Activated effector memory CD4-positive, alpha-beta T cell treated with anti-CD3 and anti-CD28 coated beads, Interleukin-2, amount 50 U/mL, for 16 hours (primary cell): ENCODE results near the gene GRAPL.
"Not testable (repeated sequence)": the region's sequence is repeated elsewhere in the genome, so short reads cannot be mapped to it uniquely, and the experiment has no call there.

Experiments
- DNase-seq: peaks from one replicate; pipeline ENCODE4 v3.0.0-alpha.2; 2020

The GRAPL gene

GRCh38 chr17:19189781-19190405 lies 62.5 kb downstream of the GRAPL start:
- not testable (repeated sequence) for DNase-seq

DNA sequence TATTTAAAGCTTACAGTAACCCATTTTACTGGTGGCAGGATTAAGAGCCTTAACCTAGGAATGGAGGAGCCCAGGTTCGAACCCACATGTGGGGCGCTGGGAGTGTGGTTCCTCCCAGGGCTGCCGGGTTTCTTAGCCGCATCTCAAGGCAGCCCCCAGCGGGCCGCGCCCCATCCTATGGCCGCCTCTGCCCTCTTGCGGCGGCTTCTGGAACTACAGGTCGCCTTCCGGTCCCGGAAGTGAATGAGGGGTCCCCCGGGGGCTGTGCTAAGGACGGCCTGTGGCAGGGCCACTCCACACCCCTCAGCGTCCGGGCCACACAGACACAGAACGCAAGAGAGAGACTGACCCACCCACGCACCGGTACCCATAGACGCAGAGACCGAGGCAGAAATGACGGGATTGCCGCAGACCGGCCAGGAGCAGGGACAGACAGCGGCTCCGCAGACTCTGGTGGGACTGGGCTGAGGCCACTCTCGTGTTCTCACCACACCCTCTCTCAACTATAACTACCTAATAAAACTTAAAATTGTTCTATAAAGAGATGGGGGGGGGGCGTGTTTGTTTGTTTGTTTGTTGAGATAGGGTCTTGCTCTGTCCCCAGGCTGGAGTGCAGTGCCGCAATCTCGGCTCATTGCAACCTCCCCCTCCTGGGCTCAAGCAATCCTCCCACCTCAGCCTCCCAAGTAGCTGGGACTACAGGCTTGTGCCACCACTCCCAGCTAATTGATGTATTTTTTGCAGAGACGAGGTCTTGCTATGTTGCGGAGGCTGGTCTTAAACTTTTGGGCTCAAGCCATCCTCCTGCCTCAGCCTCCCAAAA lies 69.2 kb downstream of the GRAPL start:
- peak; percentile 63 for DNase-seq

DNA sequence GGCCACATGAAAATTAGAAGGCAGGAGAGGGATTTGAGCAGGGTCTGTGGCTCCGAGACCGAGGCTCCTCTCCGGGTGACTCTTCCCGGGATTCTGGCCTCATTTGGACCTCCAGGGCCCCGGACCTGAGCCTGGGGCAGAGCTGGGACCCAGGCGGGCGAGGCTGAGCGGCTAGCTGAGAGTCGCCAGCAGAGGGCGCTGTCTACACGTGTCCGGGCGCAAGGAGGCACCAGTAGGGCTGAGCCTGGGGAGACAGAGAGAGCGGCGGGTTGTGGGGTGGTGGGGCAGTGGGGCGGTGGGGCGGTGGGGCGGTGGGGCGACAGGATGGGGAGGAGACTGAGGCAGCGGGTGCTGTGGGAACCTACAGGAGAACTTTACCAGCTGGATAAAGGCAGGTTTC lies 75.1 kb downstream of the GRAPL start:
- DNase-seq: not testable (repeated sequence)

DNA sequence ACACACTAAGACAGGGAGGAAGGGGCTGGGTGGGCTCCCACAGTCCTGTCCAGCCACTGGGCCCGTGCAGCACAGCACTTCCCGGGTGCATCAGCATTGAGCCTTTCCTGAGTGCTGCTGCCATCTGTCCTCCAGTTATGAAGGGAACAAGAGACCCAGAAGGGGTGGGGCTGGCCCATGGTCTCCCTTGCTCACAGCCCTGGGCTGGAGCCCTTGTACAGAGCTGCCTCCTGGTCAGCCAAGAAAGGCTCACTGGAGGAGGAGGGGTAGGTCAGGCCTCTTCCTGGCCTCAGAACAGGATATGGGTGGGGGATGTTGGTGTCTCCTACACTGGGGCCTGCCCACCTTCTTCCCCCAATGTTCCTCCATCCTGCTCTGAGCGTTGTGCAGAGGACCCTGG lies 76.0 kb downstream of the GRAPL start:
- DNase-seq: not testable (repeated sequence)
